ENCODE results near the gene ZNF383.
"Not testable (repeated sequence)": the region's sequence is repeated elsewhere in the genome, so short reads cannot be mapped to it uniquely, and the experiment has no call there.

The ZNF383 gene

DNA sequence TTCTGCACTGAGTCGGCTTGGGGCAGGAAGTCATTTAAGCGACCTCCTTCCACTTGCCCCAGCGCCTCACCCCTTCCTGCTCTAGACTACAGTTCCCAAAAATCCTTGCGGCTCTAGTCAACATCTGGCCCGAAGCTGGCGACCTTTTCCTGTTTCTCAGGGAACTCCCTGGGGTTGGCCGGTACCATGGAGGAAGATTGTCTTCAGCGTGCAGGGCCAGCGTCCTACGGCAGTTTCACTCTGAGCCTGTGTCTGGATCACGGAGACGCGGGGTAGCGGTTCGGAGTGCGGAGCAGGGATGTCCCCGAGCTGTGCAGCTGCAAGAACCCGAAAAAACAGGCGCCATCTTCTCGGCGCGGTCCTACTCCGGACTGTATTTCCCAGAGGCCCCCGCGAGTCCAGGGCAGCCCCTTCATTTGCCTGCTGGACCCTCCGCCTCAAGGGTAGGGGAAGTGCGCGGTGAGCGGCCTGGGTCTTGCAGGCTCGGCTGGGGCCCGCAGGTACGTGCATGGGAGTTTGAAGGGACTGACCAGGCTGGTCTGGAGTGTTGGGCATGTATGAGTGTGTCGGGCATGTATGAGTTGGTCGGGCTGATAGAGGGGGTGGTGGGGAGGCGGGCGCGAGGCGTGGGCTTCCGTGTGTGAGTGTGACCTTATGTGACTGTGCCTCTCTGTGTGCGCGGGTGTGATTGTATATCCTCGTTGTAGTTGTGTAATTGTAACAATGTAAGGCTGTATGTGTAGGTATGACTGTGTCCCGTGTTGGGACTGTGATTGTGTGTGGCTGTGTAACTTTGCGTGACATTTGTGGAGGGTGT lies at the start of gene ZNF383:
ZNF383 (plus strand) TSS at position 440 of the 817 bp plus-strand sequence. CDS start 12,240 bp downstream, outside the sequence.
- DNase-seq (ENCODE audit: low read depth, low spot score): peak; percentile 52
- H3K27ac ChIP-seq: peak within 1 kb of the TSS; percentile 80

DNA sequence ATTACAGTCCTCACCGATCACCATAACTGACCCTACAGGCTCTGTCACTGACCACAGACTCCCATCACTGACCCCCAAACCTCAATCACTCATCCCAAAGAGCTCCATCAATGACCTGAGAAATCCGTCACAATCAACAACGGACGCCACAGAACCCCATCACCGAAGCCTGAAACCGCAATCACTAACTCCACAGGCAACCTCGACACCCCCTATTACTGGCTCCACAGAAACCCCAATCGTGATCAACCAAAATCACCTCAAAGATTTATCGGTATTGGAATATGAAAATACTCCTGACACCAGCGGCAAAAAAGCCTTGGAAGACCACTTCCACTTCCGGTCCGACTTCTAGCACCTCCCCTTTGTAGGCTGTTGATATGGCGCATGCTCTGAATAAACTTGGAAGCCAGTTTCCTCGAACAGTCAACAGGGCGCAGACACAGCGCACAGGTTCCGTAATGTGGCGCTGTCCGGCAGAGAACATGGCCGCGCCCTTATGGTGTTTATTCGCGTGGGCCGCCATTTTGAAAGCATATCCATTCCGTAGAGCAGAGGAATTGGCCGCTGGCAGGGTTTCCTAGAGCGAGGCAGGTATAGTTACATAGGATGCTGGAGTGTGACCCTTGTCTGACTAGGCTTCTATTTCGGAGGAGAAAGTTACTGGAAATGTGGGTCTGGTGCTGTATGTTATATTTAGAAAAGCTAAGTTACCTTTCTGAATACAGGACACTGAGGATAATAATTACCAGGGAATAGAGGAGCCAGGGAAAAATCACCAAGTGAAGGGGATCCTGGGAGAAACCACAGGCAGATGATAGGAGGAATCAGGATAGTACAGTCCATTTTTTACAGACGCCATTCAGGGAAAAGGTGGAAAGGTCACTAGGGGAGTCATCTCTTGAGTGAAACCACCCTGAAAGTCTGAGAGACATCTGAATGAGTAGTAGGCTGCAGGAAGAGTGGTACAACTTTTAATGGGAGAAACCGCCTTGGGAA lies 45.3 kb upstream of the ZNF383 start, which contains the start of gene ZNF585A:
ZNF585A (minus strand) TSS at position 328 of the 999 bp plus-strand sequence. CDS start 2,785 bp downstream, outside the sequence.
- no peak within 1 kb of the TSS for H3K27ac ChIP-seq
- peak; percentile 88 for DNase-seq (ENCODE audit: low read depth, low spot score)

DNA sequence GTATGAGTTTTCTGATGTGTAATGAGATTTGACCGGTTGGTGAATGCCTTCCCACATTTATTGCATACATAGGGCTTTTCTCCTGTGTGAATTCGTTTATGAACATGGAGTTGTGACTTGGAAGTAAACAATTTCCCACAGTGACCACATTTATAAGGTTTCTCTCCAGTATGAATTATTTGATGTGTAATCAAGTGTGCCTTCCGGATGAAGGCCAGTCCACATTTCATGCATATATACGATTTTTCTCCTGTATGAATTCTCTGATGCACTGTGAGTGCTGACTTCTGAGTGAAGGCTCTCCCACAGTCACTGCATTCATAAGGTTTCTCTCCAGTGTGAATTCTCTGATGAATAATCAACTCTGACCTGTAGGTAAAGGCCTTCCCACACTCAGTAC lies 31.9 kb upstream of the ZNF383 start:
- not testable (repeated sequence) for H3K27ac ChIP-seq; DNase-seq (ENCODE audit: low read depth, low spot score)

- DNase-seq (ENCODE audit: low read depth, low spot score); H3K27ac ChIP-seq: not testable (repeated sequence)
Observed at GRCh38 chr19:37195248-37195647, 22.8 kb upstream of the ZNF383 start.

DNA sequence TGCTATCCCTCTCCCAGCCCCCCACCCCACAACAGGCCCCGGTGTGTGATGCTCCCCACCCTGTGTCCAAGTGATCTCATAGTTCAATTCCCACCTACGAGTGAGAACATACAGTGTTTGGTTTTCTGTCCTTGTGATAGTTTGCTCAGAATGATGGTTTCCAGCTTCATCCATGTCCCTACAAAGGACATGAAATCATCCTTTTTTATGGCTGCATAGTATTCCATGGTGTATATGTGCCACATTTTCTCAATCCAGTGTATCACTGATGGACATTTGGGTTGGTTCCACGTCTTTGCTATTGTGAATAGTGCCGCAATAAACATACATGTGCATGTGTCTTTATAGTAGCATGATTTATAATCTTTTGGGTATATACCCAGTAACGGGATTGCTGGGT lies 20.9 kb upstream of the ZNF383 start:
- not testable (repeated sequence) for DNase-seq (ENCODE audit: low read depth, low spot score); H3K27ac ChIP-seq

DNA sequence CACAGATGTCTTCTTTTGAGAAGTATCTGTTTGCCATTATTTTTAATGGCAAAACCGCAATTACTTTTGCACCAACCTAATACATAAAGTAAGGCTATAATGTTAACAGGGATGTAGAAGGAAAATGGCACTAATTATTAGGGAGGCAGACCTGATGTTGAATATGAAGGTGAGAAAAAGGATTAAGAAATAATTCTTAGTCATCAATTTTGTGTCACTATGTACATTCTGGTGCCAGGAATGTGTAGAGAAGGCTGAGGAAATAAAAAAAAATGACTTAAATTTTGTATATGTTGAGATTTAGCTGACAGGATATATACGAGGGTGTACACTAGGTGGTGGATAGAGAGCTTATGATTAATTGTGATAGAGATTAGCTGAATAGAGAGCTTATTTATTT lies 20.2 kb upstream of the ZNF383 start:
- DNase-seq (ENCODE audit: low read depth, low spot score): no peak
- H3K27ac ChIP-seq: no peak overlapping the region

GRCh38 chr19:37217480-37217774 lies 587 bp upstream of the ZNF383 start:
- peak overlapping the region; percentile 80 for H3K27ac ChIP-seq
- no peak for DNase-seq (ENCODE audit: low read depth, low spot score)

GRCh38 chr19:37218592-37218935 lies 550 bp downstream of the ZNF383 start:
- H3K27ac ChIP-seq: peak overlapping the region; percentile 80
- no peak for DNase-seq (ENCODE audit: low read depth, low spot score)

DNA sequence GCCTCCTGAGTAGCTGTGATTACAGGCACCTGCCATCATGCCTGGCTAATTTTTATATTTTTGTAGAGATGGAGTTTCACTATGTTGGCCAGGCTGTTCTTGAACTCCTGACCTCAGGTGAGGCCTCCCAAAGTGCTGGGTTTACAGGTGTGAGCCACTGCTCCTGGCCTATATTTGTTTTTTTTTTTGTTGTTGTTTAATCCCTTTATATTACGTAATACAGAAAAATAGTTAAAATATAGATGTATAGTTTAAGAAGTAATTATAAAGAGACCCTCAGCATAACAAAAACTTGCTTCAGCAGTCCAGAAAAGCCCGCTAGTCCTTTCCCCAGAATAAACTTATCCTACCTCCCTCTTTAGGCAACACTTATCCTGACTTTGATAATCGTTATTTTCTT lies 2.4 kb downstream of the ZNF383 start:
- peak overlapping the region; percentile 67 for H3K27ac ChIP-seq
- DNase-seq (ENCODE audit: low read depth, low spot score): no peak

DNA sequence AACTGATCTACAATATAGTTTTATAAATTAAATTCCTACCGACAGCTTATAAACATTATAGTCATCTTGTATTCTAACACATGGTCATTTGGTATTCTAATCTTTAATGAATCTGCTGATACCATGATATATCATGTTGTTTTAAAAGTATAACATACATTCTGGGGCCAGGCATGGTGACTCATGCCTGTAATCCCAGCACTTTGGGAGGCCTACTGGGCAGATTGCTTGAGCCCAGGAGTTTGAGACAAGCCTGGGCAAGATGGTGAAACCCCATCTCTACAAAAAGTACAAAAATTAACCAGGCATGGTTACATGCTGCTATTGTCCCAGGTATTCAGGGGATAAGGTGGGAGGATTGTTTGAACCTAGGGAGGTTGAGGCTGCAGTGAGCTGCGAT lies 3.1 kb downstream of the ZNF383 start:
- H3K27ac ChIP-seq: peak overlapping the region; percentile 67
- DNase-seq (ENCODE audit: low read depth, low spot score): peak; percentile 37

- DNase-seq (ENCODE audit: low read depth, low spot score): no peak
Observed at GRCh38 chr19:37226248-37226647, 8.2 kb downstream of the ZNF383 start.

DNA sequence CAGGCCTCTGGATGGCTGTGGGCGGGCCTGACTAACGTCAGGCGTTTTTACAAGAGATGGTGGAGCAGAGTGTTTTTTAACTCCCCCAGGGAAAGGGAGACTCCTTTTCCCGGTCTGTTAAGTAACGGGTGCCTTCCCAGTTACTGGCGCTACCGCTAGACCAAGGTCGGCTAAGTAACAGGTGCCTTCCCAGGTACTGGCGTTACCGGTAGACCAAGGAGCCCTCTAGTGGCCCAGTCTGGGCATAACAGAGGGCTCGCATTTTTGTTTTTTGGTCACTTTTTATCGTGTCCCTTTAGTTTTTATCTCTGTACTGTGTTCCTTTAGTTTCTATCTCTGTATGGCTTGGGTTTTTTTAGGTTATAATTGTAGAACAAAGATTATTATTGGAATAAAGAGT lies 10.0 kb downstream of the ZNF383 start:
- no peak overlapping the region for H3K27ac ChIP-seq
- DNase-seq (ENCODE audit: low read depth, low spot score): no peak

More at GRCh38 chr19:37226248-37226647, 8.2 kb downstream of the ZNF383 start:
- H3K27ac ChIP-seq: no peak overlapping the region

DNA sequence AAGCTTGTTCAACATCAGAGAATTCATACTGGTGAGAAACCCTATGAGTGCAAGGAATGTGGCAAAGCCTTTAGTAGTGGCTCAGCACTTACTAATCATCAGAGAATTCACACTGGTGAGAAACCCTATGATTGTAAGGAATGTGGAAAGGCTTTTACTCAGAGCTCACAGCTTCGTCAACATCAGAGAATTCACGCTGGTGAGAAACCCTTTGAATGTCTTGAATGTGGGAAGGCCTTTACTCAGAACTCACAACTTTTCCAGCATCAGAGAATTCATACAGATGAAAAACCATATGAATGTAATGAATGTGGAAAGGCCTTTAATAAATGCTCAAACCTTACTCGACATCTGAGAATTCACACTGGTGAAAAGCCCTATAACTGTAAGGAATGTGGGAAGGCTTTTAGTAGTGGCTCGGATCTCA lies 25.2 kb downstream of the ZNF383 start:
- no peak overlapping the region for H3K27ac ChIP-seq
- DNase-seq (ENCODE audit: low read depth, low spot score): no peak

DNA sequence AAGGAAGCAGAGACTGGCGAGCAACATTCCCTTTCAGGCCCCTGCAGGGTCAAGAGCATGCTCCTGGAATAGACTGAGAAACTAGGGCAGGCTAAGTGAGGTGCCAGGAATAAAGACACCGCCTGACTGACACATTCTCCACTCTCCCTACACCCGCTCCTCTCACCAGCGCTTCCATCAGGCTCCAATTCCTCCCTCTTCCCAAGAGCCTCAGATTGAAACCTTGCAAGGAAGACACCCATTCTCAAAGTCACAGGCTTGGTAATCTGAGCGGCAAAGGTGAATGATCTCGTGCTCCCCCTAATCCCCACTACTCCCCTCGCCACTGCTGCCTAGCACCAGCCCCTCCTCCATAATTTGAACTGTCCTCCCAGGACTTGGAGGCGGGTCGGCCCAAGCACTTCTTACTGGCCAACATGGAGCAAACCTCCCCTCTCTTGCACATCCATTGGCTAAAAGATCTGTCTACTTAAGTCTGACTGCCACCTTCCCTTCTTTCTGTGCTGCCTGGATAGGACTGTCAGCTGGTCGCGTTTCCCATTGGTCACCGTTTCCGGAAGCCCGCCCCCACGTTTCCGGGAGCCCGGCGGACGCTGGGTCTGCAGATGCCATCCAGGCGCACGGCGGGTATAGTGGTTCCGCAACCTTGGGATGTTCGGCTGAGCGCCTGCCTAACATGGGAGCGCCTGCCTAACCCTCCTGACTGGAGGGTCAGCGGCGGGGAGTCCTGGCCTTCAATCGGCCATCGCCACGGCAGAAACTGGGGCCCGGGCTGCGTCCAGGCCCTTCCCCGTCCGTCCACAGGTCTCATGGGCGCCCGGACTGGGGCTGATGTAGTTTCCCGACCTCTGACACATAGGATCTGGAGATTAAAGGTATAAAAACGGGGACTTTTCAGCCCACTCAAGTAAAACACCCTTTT lies 33.6 kb downstream of the ZNF383 start:
- no peak overlapping the region for H3K27ac ChIP-seq
- peak; percentile 94 for DNase-seq (ENCODE audit: low read depth, low spot score)

DNA sequence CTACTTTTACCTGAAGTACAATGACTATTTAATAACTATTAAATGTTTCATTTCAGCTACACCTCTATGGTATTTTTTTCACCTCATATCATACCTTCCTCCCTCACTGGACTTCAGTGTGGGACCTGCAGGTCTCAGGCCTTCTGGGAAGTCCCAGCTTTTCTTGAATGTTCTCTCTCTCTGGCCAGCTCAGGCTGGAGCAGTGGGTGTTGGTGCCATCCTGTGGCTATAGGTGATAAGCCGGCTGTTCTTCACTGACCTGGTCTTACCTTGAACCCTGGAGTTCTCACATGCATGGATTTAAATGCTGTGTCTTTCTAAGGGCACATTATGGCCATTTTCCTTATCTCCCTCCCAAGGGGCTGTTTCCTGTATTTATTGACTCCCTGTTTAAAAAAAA lies 45.0 kb downstream of the ZNF383 start:
- DNase-seq (ENCODE audit: low read depth, low spot score); H3K27ac ChIP-seq: not testable (repeated sequence)

GRCh38 chr19:37267005-37267404 lies 49.0 kb downstream of the ZNF383 start:
- not testable (repeated sequence) for H3K27ac ChIP-seq; DNase-seq (ENCODE audit: low read depth, low spot score)

- H3K27ac ChIP-seq; DNase-seq (ENCODE audit: low read depth, low spot score): not testable (repeated sequence)
Observed at GRCh38 chr19:37267755-37268154, 49.7 kb downstream of the ZNF383 start.

DNA sequence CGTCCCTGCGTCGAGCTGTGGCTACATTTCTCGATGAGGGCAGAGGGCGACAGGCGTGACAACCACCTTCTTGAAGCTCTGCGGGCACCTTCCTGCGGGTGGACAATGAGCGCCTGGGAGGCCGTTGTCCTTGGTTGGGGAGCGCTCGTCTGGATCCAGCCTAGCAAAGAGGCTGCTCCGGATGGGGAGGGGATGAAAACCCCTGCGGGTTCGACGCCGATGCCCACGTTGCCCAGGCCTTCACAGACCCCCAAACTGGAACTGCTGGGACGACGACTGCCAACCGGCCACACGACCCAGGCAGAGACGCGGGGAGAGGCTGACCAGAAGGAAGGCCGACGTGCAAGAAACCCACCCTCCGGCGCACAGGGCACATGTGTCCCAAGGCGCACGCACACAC lies 62.6 kb downstream of the ZNF383 start:
- H3K27ac ChIP-seq; DNase-seq (ENCODE audit: low read depth, low spot score): not testable (repeated sequence)

- not testable (repeated sequence) for H3K27ac ChIP-seq; DNase-seq (ENCODE audit: low read depth, low spot score)
Observed at GRCh38 chr19:37284020-37284419, 66.0 kb downstream of the ZNF383 start.

- not testable (repeated sequence) for DNase-seq (ENCODE audit: low read depth, low spot score); H3K27ac ChIP-seq
Observed at GRCh38 chr19:37289229-37289628, 71.2 kb downstream of the ZNF383 start.
